Ishikawa (cell line): ENCODE measurements around the gene QRFPR.

Experiments
- CEBPB ChIP-seq: IDR thresholded peaks from 2 replicates; pipeline ENCODE4 v1.6.1; 2012
- CREB1 ChIP-seq: IDR thresholded peaks from 2 replicates; pipeline ENCODE4 v1.6.1; 2012; ENCODE audit warnings: low read depth
- EGR1 ChIP-seq: IDR thresholded peaks from 2 replicates; pipeline ENCODE4 v1.6.1; 2012
- EP300 ChIP-seq: IDR thresholded peaks from 2 replicates; pipeline ENCODE4 v1.6.1; 2012; ENCODE audit warnings: borderline replicate concordance
- FOXM1 ChIP-seq: IDR thresholded peaks from 2 replicates; pipeline ENCODE4 v1.6.1; 2012; ENCODE audit warnings: low read depth, borderline replicate concordance
- MAX ChIP-seq: IDR thresholded peaks from 2 replicates; pipeline ENCODE4 v1.6.1; 2012
- NFIC ChIP-seq: IDR thresholded peaks from 2 replicates; pipeline ENCODE4 v1.6.1; 2012
- RAD21 ChIP-seq: IDR thresholded peaks from 2 replicates; pipeline ENCODE4 v1.6.1; 2012; ENCODE audit warnings: low read depth
- REST ChIP-seq: IDR thresholded peaks from 2 replicates; pipeline ENCODE4 v1.6.1; 2012; ENCODE audit warnings: low read depth, mild to moderate bottlenecking
- TAF1 ChIP-seq: IDR thresholded peaks from 2 replicates; pipeline ENCODE4 v1.6.1; 2012; ENCODE audit warnings: low read depth, mild to moderate bottlenecking
- TCF12 ChIP-seq: IDR thresholded peaks from 2 replicates; pipeline ENCODE4 v1.6.1; 2012; ENCODE audit warnings: low read depth
- TEAD4 ChIP-seq: IDR thresholded peaks from 2 replicates; pipeline ENCODE4 v1.6.1; 2012
- YY1 ChIP-seq: IDR thresholded peaks from 2 replicates; pipeline ENCODE4 v1.6.1; 2012; ENCODE audit warnings: low read depth
- ZBTB7A ChIP-seq: IDR thresholded peaks from 2 replicates; pipeline ENCODE4 v1.6.1; 2012; ENCODE audit warnings: low read depth
- TF ChIP-seq, protein P1 (sequence below): IDR thresholded peaks from 2 replicates; pipeline ENCODE4 v1.6.1; 2012

The QRFPR gene

GRCh38 chr4:121340247-121340646 is 40.6 kb downstream of the QRFPR start:
- TF ChIP-seq TCF12: no peak
- TF ChIP-seq FOXM1: no peak
- TF ChIP-seq CREB1: no peak
- no peak for TF ChIP-seq ZBTB7A
- no peak for TF ChIP-seq EP300
- TF ChIP-seq EGR1: no peak
- no peak for TF ChIP-seq MAX
- no peak for TF ChIP-seq TAF1
- TF ChIP-seq TEAD4: no peak
- no peak for TF ChIP-seq RAD21
- TF ChIP-seq NFIC: no peak
- TF ChIP-seq REST: no peak
- TF ChIP-seq YY1: no peak
- no peak for TF ChIP-seq CEBPB

DNA sequence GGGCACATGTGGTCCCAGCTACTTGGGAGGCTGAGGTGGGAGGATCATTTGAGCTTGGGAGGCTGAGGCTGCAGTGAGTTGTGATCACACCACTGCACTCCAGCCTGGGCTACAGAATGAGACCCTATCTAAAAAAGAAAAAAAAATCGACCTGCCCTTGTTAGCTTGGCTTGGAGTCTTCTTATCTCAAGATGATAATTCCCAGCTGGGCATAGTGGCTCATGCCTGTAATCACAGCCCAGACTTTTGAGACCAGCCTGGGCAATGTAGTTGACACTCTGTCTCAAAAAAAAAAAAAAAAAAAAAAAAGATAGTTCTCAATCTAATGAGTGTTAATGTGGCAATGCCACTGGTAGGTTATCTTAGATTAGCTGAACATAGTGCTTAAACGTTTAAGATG is 41.0 kb downstream of the QRFPR start:
- TF ChIP-seq YY1 (no peak), NFIC (no peak), TEAD4 (no peak), CEBPB (no peak), TCF12 (no peak), RAD21 (no peak), FOXM1 (no peak), EP300 (no peak), ZBTB7A (no peak), MAX (no peak), EGR1 (no peak), CREB1 (no peak)
- TF ChIP-seq, protein P1, sequence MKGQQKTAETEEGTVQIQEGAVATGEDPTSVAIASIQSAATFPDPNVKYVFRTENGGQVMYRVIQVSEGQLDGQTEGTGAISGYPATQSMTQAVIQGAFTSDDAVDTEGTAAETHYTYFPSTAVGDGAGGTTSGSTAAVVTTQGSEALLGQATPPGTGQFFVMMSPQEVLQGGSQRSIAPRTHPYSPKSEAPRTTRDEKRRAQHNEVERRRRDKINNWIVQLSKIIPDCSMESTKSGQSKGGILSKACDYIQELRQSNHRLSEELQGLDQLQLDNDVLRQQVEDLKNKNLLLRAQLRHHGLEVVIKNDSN: no peak

DNA sequence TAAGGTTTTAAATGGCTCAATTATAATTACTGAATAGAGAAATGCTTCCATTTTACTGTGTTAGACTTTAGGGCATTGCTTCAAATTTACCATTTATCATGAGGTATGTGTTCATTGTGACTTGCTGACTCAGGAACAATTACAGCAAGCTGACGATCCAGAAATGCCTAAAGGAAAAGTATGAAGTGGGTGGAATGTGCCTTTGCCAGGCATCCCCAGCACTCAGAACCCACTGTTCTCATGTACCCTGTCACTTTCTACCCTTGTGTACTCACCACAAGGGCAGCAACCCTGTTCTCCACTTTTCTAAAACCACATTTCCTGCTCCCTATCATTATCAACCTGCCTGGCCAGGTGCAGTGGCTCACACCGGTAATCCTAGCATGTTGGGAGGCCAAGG is 41.5 kb downstream of the QRFPR start:
- TF ChIP-seq CREB1 (no peak), CEBPB (no peak), EP300 (no peak), TAF1 (no peak)
- TF ChIP-seq, protein P1: no peak

- TF ChIP-seq RAD21: no peak
- no peak for TF ChIP-seq CREB1
- no peak for TF ChIP-seq CEBPB
- TF ChIP-seq FOXM1: no peak
- TF ChIP-seq MAX: no peak
- TF ChIP-seq REST: no peak
- no peak for TF ChIP-seq EP300
- TF ChIP-seq TAF1: no peak
- TF ChIP-seq YY1: no peak
- TF ChIP-seq ZBTB7A: no peak
- TF ChIP-seq TCF12: no peak
- TF ChIP-seq EGR1: no peak
- TF ChIP-seq NFIC: no peak
- TF ChIP-seq, protein P1: no peak
Measured at GRCh38 chr4:121338518-121338917, 42.3 kb downstream of the QRFPR start.

GRCh38 chr4:121336706-121337105 is 44.1 kb downstream of the QRFPR start:
- TF ChIP-seq RAD21: no peak
- no peak for TF ChIP-seq CEBPB
- TF ChIP-seq ZBTB7A: no peak
- TF ChIP-seq, protein P1: no peak
- no peak for TF ChIP-seq YY1
- TF ChIP-seq EP300: no peak
- TF ChIP-seq EGR1: no peak

DNA sequence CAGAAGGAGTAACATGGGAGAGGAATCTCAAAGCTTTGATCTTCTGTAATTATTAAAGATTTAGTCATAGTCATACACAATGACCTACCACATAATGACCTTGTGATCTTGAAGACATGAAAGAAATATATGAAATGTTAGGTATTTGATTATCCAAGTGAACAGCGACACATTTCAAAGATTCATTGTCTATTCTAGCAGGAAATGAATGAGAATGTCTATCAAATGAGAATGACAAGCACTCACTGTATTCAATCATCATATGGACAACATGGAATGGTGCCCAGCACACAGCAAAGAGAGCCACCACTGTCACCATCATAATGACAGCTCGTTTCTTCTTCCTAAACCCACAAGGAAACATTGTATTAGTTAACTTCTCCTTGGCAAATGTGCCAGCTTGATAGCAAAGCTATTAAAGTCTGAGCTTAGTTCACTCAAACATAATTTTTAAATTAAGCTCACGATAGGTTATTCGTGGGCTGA is 50.6 kb downstream of the QRFPR start:
- TF ChIP-seq TAF1 (no peak), REST (no peak), CEBPB (no peak), RAD21 (no peak)
